ENCODE results near the gene MKX. TPM values are rescaled to one million over a fixed set of nuclear protein-coding genes. Genes with fewer than 3 reads are reported as not detected.
"Not testable (repeated sequence)": the region's sequence is repeated elsewhere in the genome, so short reads cannot be mapped to it uniquely, and the experiment has no call there.

MKX gene
- total RNA-seq, 1 experiment from 2014 or later = 1.5 TPM

GRCh38 chr10:27683226-27683625, 62.4 kb downstream of the MKX start:
- Mint-ChIP-seq H3K27me3 (ENCODE audit: unreplicated experiment) (no peaks in the 10 kb centered on the region), H3K36me3 (ENCODE audit: insufficient read depth, unreplicated experiment) (no peaks in the 10 kb centered on the region), H3K9me3 (ENCODE audit: low read depth, unreplicated experiment) (no peaks in the 10 kb centered on the region), H3K27ac (ENCODE audit: unreplicated experiment) (no peak overlapping the region), H3K4me1 (ENCODE audit: low read depth, unreplicated experiment) (no peaks in the 10 kb centered on the region), H3K4me3 (ENCODE audit: low read depth, unreplicated experiment) (no peak overlapping the region)
- CTCF ChIA-PET = no interaction called here
- no peak for DNase-seq
- intact Hi-C loops (cut with micrococcal nuclease; ENCODE audit: unreplicated experiment) = no loop called here
- no peak for TF ChIP-seq CTCF (IDR thresholded peaks at IDR 0.05; ENCODE audit: unreplicated experiment)
- no TSS peak for BruUV-seq (replicated peaks)

GRCh38 chr10:27681795-27682194, 63.8 kb downstream of the MKX start:
- H3K4me3 Mint-ChIP-seq (ENCODE audit: low read depth, unreplicated experiment); H3K36me3 Mint-ChIP-seq (ENCODE audit: insufficient read depth, unreplicated experiment); H3K9me3 Mint-ChIP-seq (ENCODE audit: low read depth, unreplicated experiment); H3K27me3 Mint-ChIP-seq (ENCODE audit: unreplicated experiment); DNase-seq; BruUV-seq (replicated peaks); H3K27ac Mint-ChIP-seq (ENCODE audit: unreplicated experiment); H3K4me1 Mint-ChIP-seq (ENCODE audit: low read depth, unreplicated experiment); intact Hi-C loops (cut with micrococcal nuclease; ENCODE audit: unreplicated experiment): not testable (repeated sequence)
- CTCF ChIA-PET = interaction anchor here (0.6 kb wide), 1 partner anchor 150 kb away, joined by 6 read pairs; no protein-coding TSS in a partner anchor

- Mint-ChIP-seq H3K27ac (ENCODE audit: unreplicated experiment) (no peak overlapping the region), H3K27me3 (ENCODE audit: unreplicated experiment) (no peaks in the 10 kb centered on the region), H3K36me3 (ENCODE audit: insufficient read depth, unreplicated experiment) (no peaks in the 10 kb centered on the region), H3K9me3 (ENCODE audit: low read depth, unreplicated experiment) (no peaks in the 10 kb centered on the region), H3K4me3 (ENCODE audit: low read depth, unreplicated experiment) (no peak overlapping the region), H3K4me1 (ENCODE audit: low read depth, unreplicated experiment) (no peaks in the 10 kb centered on the region)
- intact Hi-C loops (cut with micrococcal nuclease; ENCODE audit: unreplicated experiment) = no loop called here
- no peak for DNase-seq
- TF ChIP-seq CTCF (IDR thresholded peaks at IDR 0.05; ENCODE audit: unreplicated experiment) = no peak
- CTCF ChIA-PET = interaction anchor here (0.6 to 0.9 kb wide), 2 partner anchors 10 to 150 kb away, joined by 3 to 6 read pairs; no protein-coding TSS in a partner anchor
- BruUV-seq (replicated peaks) = no TSS peak
Measured at GRCh38 chr10:27680691-27681605, 64.7 kb downstream of the MKX start.

- Mint-ChIP-seq H3K36me3 (ENCODE audit: insufficient read depth, unreplicated experiment) (no peaks in the 10 kb centered on the region), H3K4me3 (ENCODE audit: low read depth, unreplicated experiment) (no peak overlapping the region), H3K9me3 (ENCODE audit: low read depth, unreplicated experiment) (no peaks in the 10 kb centered on the region), H3K4me1 (ENCODE audit: low read depth, unreplicated experiment) (no peaks in the 10 kb centered on the region), H3K27ac (ENCODE audit: unreplicated experiment) (no peak overlapping the region), H3K27me3 (ENCODE audit: unreplicated experiment) (no peaks in the 10 kb centered on the region)
- CTCF ChIA-PET = interaction anchor here (0.5 to 0.9 kb wide), 4 partner anchors 11 to 346 kb away, joined by 3 to 4 read pairs (median 4); no protein-coding TSS in a partner anchor
- no TSS peak for BruUV-seq (replicated peaks)
- TF ChIP-seq CTCF (IDR thresholded peaks at IDR 0.05; ENCODE audit: unreplicated experiment) = no peak
- DNase-seq = no peak
- intact Hi-C loops (cut with micrococcal nuclease; ENCODE audit: unreplicated experiment) = no loop called here
Measured at GRCh38 chr10:27680006-27680557, 65.5 kb downstream of the MKX start.

Data from Calu3 (cell line).